LoVo (cell line): ENCODE measurements around the gene PTTG1.

Experiments
- DNase-seq: peaks from one replicate; pipeline ENCODE4 v3.0.0-alpha.2; 2016; ENCODE audit warnings: low spot score

PTTG1 gene

GRCh38 chr5:160473681-160474080 lies 52.0 kb downstream of the PTTG1 start:
- DNase-seq, result no peak

GRCh38 chr5:160474084-160474483 lies 52.4 kb downstream of the PTTG1 start:
- DNase-seq, result no peak

GRCh38 chr5:160475864-160476438 lies 54.3 kb downstream of the PTTG1 start:
- no peak for DNase-seq

GRCh38 chr5:160477266-160477970 lies 55.8 kb downstream of the PTTG1 start:
- DNase-seq, result no peak

- DNase-seq, result no peak
Observed at GRCh38 chr5:160478163-160478562, 56.5 kb downstream of the PTTG1 start.
